Heart left ventricle (tissue), 13 donors: ENCODE data around the gene USF2.

Experiments
- POLR2A ChIP-seq, 2 donors: fragments of 450-650 bp; IDR thresholded peaks; one replicate each; pipeline ENCODE4 v1.6.1; 2017; ENCODE audit warnings: antibody characterized with exemption in 2 of 2, mild to moderate bottlenecking in 2 of 2, moderate library complexity in 2 of 2
- TF ChIP-seq, protein P1 (sequence below), 12 donors: fragments of 200-600 bp; sonication (generic) in 4 of 12; IDR thresholded peaks; one replicate each; pipeline versions ENCODE4 v1.5.0 to v1.8.0; 2018 to 2022; ENCODE audit warnings: antibody characterized with exemption in 12 of 12, mild to moderate bottlenecking in 5 of 12
- donor health status: ischemic (EF 13 %, LVEDD 7.1; RV severe dilation, severe dysfunction).
- donor health status: DM: no; HTN: yes; CAD: no.
- donor health status: DM: no; HTN: no; CAD: no.
- donor health status: ischemic (EF 25% LVEDD 6.9; RV normal size, moderate dysfunction).
- donor health status: ischemic (EF 25% LVEDD 5.7; RV mildly dilated, moderate dysfunction).
- donor health status: ischemic (EF 35%, LVEDD 5.7; RV mildly dilated, moderate dysfunction).
- donor health status: nonischemic (EF 11% LVEDD 7.7; RV severe dilation, severe dysfunction).
- donor health status: DM: yes; HTN: yes; CAD: no.
- donor health status: PGD.
- donor health status: ischemic (EF 29% LVEDD 5.4; RV normal size, mild dysfunction).
- donor health status: nonischemic (EF 23%, LVEDD 6.1; RV moderate dilation, normal function).

DNA sequence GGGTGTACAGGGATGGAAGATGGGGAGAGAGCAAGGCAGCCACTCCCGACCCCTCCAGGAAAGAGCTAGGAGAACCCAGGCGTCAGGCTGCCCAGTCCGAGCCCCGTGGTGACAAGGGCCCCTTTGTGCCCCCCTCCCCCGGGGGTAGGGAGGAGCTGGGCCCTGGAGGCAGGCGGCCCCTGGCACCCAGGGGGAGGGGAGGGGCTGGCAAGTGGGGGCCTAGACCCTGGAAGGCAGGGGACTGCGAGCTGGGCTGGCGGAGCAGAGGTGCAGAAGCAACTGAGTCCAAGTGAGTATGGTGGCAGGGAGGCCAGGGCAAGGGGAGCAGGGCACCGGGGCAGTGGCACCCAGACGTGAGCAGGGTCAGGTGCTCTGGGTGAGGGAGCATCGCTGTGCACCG is 23.2 kb downstream of the USF2 start, which contains the start of gene MAG:
- TF ChIP-seq, protein P1, sequence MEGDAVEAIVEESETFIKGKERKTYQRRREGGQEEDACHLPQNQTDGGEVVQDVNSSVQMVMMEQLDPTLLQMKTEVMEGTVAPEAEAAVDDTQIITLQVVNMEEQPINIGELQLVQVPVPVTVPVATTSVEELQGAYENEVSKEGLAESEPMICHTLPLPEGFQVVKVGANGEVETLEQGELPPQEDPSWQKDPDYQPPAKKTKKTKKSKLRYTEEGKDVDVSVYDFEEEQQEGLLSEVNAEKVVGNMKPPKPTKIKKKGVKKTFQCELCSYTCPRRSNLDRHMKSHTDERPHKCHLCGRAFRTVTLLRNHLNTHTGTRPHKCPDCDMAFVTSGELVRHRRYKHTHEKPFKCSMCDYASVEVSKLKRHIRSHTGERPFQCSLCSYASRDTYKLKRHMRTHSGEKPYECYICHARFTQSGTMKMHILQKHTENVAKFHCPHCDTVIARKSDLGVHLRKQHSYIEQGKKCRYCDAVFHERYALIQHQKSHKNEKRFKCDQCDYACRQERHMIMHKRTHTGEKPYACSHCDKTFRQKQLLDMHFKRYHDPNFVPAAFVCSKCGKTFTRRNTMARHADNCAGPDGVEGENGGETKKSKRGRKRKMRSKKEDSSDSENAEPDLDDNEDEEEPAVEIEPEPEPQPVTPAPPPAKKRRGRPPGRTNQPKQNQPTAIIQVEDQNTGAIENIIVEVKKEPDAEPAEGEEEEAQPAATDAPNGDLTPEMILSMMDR (IDR thresholded peaks at IDR 0.05): no peak
- no peak for TF ChIP-seq POLR2A (IDR thresholded peaks at IDR 0.05)
